Mucosa of rectum (tissue), 2 donors: ENCODE measurements around the gene FBP1.
A peak's percentile ranks its signal among the peaks of the same experiment; 100 is the strongest.
"Not testable (repeated sequence)": the region's sequence is repeated elsewhere in the genome, so short reads cannot be mapped to it uniquely, and the experiment has no call there.

Experiments
- H3K27ac ChIP-seq, 2 donors: one replicate each; pipeline ENCODE4 v1.7.0; 2013; ENCODE audit warnings: inconsistent platforms in 2 of 2, low read depth in 2 of 2, low read length in 2 of 2
- H3K27me3 ChIP-seq, 2 donors: one replicate each; pipeline ENCODE4 v1.7.0; 2013; ENCODE audit warnings: low read length in 2 of 2; ENCODE audit not compliant: control insufficient read depth in 2 of 2, insufficient read depth in 2 of 2
- H3K36me3 ChIP-seq, 2 donors: one replicate each; pipeline ENCODE4 v1.7.0; 2013; ENCODE audit warnings: low read length in 2 of 2; ENCODE audit not compliant: control insufficient read depth in 2 of 2, insufficient read depth in 2 of 2
- H3K4me1 ChIP-seq, 2 donors: one replicate each; pipeline ENCODE4 v1.7.0; 2013; ENCODE audit warnings: low read length in 2 of 2, mild to moderate bottlenecking in 1 of 2; ENCODE audit not compliant: control insufficient read depth in 2 of 2, insufficient read depth in 2 of 2
- H3K4me3 ChIP-seq, 2 donors: one replicate each; pipeline ENCODE4 v1.7.0; 2013; ENCODE audit warnings: low read length in 2 of 2
- H3K9ac ChIP-seq, 2 donors: one replicate each; pipeline ENCODE4 v1.7.0; 2013; ENCODE audit warnings: low read length in 2 of 2, low read depth in 1 of 2, mild to moderate bottlenecking in 1 of 2
- H3K9me3 ChIP-seq, 2 donors: one replicate each; pipeline ENCODE4 v1.7.0; 2013; ENCODE audit warnings: low read length in 2 of 2; ENCODE audit not compliant: control insufficient read depth in 2 of 2
- donor health status: healthy.
- donor health status: Normal muscosa, but diverticular disease.

FBP1 gene

DNA sequence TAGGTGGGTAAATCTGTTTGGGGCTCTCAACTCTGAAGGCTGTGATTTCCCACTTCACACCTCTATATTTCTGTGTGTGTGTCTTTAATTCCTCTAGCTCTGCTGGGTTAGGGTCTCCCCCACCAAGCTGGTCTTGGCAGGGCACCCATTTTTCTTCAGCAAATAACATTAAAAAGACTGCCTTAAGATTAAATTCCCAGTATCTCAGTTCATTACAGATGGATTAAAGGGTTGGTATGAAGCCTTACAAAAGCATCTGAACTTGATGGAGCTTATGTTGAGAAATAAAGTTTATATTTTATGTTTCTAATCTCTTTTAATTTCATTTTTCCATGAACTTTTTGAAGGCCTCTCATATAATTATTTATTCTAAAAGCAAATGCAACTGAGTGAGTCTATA is 72.8 kb downstream of the FBP1 start:
- no peak overlapping the region for H3K4me3 ChIP-seq
- H3K27me3 ChIP-seq = no peaks in the 10 kb centered on the region
- no peak overlapping the region for H3K27ac ChIP-seq
- H3K36me3 ChIP-seq = no peaks in the 10 kb centered on the region
- no peaks in the 10 kb centered on the region for H3K4me1 ChIP-seq
- H3K9me3 ChIP-seq = no peaks in the 10 kb centered on the region
- H3K9ac ChIP-seq = no peak overlapping the region

DNA sequence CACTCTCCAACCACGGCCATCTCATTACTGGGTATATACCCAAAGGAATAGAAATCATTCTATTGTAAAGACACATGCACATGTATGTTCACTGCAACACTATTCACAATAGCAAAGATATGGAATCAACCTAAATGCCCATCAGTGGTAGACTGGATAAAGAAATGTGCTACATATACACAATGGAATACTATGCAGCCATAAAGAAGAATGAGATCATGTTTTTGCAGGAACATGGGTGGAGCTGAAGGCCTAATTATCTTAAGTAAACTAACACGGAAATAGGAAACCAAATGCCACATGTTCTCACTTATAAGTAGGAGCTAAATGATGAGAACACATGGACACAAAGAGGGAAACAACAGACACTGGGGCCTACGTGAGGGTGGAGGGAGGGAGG is 75.0 kb downstream of the FBP1 start:
- not testable (repeated sequence) for H3K27ac ChIP-seq, H3K27me3 ChIP-seq, H3K36me3 ChIP-seq, H3K4me1 ChIP-seq, H3K4me3 ChIP-seq, H3K9ac ChIP-seq, H3K9me3 ChIP-seq

DNA sequence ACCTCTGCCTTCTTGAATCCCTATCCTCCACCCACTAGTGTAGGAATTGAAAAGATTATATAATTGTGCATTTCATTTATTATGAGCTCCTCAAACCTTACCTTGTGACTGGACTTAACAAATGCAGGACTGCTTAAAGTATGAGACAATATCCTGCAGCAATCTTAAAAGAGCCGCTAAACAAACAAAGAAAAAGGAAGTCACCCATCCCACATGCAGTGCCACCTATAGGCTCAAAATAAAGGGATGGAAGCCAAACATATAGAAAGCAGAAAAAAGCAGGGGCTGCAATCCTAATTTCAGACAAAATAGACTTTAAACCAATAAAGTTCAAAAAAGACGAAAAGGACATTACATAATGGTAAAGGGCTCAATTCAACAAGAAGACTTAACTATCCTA is 75.8 kb downstream of the FBP1 start:
- no peak overlapping the region for H3K4me3 ChIP-seq
- no peak overlapping the region for H3K27ac ChIP-seq
- H3K9me3 ChIP-seq = no peaks in the 10 kb centered on the region
- peaks cover 0 to 4% of the 10 kb centered on the region in 2 donors for H3K36me3 ChIP-seq
- no peaks in the 10 kb centered on the region for H3K4me1 ChIP-seq
- H3K9ac ChIP-seq = no peak overlapping the region
- H3K27me3 ChIP-seq = no peaks in the 10 kb centered on the region

DNA sequence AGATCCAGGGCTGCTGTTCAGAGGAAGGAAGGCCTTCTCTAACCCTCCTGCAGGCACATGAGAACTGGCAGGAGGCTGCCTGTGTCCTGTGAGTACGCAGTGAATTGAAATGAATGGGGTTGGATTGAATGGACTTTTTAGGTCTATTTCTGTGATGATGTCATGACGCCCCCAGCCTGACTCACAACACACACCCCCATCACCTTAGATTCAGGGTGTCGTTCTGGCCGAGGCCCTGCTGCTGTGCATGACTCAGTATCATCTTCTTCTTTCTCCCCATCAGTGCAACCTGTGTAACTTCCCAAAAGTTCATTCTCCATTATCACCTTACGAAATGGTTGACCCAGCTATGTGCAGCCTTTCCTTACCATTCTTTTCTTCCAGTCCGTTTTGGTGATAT is 79.1 kb downstream of the FBP1 start:
- Histone ChIP-seq H3K36me3 (peaks cover 0 to 4% of the 10 kb centered on the region in 2 donors), H3K4me1 (no peaks in the 10 kb centered on the region), H3K4me3 (no peak overlapping the region), H3K27me3 (no peaks in the 10 kb centered on the region), H3K9ac (no peak overlapping the region), H3K9me3 (no peaks in the 10 kb centered on the region), H3K27ac (no peak overlapping the region)

DNA sequence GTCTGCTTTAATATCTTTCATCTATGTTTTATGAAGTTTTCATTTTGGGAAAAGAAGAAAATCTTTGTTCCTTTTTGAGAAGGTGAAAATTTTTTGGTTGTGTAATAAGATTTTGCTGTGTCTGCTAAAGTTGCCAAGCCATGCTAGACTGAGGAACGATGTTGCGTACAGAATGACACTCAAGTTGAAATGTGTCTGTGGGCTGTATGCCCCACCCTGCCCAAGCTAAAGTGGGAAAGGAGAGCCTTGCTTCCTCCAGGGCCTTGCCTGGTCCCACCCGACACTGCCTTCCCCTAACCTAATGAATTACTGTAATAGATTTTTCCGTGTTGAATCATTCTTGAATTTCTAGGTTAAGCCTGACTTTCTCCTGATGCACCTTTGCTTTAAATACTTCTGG is 81.9 kb downstream of the FBP1 start:
- Histone ChIP-seq H3K27me3 (no peaks in the 10 kb centered on the region), H3K27ac (no peak overlapping the region), H3K4me1 (peaks cover 4 to 6% of the 10 kb centered on the region in 2 donors), H3K4me3 (no peak overlapping the region), H3K9ac (no peak overlapping the region), H3K36me3 (peaks cover 0 to 4% of the 10 kb centered on the region in 2 donors), H3K9me3 (no peaks in the 10 kb centered on the region)

DNA sequence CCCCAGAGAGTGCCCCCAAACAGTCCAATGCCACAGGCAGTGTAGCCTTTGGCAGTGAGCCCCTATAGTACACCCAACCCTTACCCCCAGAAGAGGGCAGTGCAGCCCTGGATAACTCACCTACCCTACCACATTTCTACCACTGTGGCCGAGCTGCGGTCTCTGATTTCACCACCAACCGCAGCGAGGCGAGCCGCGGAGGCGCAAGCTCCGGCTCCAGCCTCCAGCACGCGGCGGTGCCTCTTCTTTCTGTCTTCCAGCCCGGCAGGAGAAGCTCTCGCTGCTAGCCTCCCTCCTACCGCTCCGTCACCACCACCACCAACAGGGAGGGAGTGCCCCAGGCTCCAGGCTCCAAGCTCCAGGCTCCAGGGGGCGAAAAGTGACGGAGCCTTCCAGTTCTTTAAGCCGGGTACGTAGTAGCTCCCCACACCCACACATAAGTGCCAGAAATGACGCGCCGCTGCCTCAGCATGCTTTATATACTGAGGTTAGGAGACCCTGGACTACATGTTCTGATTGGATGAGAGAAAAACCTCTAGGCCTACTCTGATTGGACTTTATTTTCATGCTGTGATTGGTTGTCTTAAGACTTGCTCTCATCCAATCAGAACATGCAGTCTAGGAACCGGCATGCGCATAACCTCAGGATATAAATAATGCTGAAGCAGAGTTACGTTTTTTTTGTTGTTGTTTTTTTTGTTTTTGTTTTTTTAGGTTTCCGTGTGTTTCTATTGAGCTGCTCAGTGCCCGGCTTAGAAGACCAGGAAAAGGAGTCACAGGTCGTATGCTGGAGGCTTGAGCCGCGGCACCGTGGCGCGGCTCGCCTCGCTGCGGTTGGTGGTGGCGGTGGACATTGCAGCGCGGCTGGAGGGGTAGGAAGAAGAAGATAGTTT is 84.6 kb downstream of the FBP1 start, which contains the start of gene PCAT7:
TSS of gene PCAT7 (plus strand) at position 645 of the 893 bp plus-strand sequence.
- Histone ChIP-seq H3K27me3 (no peaks in the 10 kb centered on the region), H3K27ac (peak within 1 kb of the TSS; percentile 82 to 87), H3K4me1 (peaks cover 4 to 6% of the 10 kb centered on the region in 2 donors), H3K36me3 (peaks cover 0 to 4% of the 10 kb centered on the region in 2 donors), H3K4me3 (peak within 1 kb of the TSS; percentile 73 to 77), H3K9ac (peak within 1 kb of the TSS; percentile 66 to 70), H3K9me3 (no peaks in the 10 kb centered on the region)

DNA sequence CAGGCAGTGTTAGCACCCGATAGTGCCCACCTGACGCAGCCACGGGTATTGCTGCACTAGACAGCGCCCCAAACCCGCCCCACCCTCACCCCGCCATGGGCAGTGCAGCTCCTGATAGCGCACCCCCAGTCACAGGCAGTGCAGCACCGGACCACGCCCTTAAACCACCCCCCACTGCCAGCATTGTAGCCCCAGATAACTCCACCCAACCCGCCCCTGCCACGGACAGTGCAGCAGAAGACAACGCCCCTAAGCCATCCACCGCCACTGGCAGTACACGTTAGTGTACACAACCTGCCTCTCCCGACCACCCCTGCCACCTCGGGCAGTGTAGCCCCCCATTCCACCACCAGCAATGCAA is 85.3 kb downstream of the FBP1 start:
- Histone ChIP-seq H3K4me3 (peak overlapping the region; percentile 73 to 77), H3K4me1 (peaks cover 4 to 6% of the 10 kb centered on the region in 2 donors), H3K27me3 (no peaks in the 10 kb centered on the region)

More for the DNA sequence above, 85.3 kb downstream of the FBP1 start:
- Histone ChIP-seq H3K9me3 (no peaks in the 10 kb centered on the region), H3K27ac (peak overlapping the region; percentile 82 to 87), H3K36me3 (peaks cover 0 to 1% of the 10 kb centered on the region in 2 donors), H3K9ac (peak overlapping the region in 1 of 2 donors; percentile 66)
